A673 (cell line): Measurements from ENCODE around the gene HPN.

Experiments used
- CTCF ChIP-seq: fragments of 300-800, 200-600 bp; sonication (generic); conservative IDR thresholded peaks from 2 replicates; pipeline ENCODE4 v1.5.1; 2017; ENCODE audit warnings: low read depth, mild to moderate bottlenecking, antibody characterized with exemption, low read length, moderate library complexity, mixed read lengths
- EZH2 ChIP-seq: fragments of 200-600 bp; sonication (generic); IDR thresholded peaks from 2 replicates; pipeline ENCODE4 v1.6.1; 2017; ENCODE audit warnings: borderline replicate concordance, low read depth, mild to moderate bottlenecking, mixed read lengths, antibody characterized with exemption, low read length; ENCODE audit not compliant: poor library complexity, severe bottlenecking

GRCh38 chr19:35037716-35038622 lies 3.6 kb upstream of the HPN start:
- no peak for TF ChIP-seq CTCF
- no peak for TF ChIP-seq EZH2
